Stimulated activated CD4-positive, alpha-beta T cell treated with anti-CD3 and anti-CD28 coated beads, Interleukin-1b, Interleukin-23, amount 100 ng/mL, for 48 hours (primary cell): ENCODE measurements around the gene TNIK.

Experiments used
- DNase-seq: peaks from one replicate; pipeline ENCODE4 v3.0.0-alpha.2; 2020

TNIK gene

DNA sequence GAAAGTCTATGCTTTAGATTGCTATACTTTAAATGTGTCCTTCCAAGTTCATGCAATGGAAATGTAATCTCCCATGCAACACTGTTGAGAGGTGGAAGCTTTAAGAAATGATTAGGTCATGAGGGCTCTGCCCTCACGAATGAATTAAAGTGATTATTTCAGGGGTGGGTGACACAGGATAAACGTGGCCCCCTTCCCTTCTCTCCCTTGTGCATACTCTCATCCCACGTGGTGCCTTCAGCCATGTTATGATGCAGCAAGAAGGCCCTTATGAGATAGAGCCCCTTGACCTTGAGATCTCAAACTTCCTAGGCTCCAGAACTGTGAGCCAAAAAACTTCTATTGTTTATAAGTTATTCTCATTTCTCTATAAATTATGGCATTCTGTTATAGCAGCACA lies 183.3 kb downstream of the TNIK start:
- no peak for DNase-seq

DNA sequence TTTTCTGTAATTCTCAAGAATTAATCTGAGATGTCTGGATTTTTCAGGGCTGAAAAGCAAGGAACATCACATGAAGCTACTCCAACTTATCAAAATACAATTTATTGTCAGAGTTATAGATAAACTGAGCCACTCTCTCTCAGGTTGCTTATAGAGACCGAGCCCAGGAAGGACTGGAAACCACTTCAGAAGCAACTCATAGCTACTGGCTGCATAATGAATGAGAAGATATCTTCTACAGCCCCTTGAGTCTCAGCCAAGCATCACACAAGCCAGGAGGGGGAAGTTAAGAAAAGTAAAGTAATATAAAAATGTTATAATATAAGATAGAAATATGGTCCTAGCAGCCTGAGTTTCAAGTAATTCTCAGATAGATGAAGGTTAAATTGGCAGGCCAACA lies 186.0 kb downstream of the TNIK start:
- DNase-seq, result no peak

DNA sequence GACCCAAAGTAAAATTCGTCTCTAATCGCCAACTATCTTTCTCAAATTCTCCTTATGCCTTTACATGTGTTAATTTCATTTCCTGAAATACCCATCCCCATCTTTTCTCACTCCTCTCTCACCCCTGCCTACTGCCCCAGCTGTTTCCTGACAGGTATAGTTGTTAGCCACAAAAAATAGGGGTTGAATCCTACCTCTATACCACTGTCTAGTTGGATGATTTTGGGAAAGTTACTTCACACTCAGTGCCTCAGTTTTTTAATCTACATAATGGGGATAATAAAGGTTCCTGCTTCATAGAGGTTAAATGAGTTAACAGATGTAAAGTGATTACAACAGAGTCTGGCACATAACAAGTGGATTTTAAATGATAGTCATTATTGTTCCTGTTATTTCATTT lies 189.7 kb downstream of the TNIK start:
- DNase-seq, result no peak

DNA sequence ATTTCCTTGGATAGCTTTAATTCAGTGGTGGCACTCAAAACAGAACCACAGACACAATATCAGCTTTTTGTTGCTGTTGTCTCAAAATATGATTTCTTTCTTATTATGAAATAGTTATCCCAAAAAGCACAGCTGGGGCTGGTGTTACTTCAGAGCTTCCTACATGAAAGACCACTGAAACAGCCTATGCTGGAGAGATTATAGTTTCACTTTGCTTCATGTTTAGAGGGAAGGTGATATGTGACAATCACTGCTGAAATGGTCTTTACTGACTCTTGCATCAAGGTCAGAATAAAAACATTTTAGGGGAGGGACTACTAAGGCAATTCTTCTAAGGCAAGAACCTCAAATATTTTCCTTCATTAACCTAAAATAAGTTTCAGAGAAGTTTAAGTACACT lies 190.7 kb downstream of the TNIK start:
- DNase-seq, result no peak

DNA sequence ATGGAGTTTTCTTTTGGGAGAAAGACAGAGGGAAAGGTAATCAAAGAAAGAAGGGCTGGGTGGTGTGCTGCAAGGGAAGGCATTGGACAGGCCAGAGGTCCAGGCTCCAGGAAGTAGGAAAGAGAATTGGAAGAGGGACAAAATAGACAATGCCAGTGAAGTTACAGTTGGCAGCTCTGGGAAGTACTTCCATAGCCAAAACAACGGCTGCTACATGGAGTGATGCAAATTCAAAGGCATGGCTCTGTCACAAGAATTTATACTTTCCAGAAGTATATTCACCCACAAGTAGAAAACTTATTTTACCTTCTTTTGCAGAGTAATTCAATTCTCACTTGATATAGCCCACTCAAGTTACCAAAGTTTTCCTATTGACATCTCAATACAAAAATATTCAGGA lies 191.5 kb downstream of the TNIK start:
- no peak for DNase-seq

DNA sequence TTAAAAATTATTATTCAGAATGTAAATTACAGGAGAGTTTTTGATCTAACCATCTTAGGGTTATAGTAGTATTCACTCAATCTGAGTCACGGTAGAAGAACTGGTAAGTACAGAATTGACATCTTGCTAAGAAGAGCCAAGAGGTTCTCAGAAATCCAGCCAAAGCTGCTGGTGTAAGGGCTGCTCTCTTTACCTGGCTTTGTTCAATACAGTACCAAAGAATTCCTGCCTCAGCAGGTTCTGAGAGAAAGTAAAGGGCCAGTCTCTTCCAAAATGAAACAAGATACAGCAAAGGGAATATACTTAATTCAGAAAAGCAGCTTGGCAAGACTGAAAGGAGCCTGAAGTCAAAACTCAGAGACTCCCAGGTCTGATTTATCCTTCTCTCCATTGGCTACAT lies 193.1 kb downstream of the TNIK start:
- DNase-seq, result no peak

DNA sequence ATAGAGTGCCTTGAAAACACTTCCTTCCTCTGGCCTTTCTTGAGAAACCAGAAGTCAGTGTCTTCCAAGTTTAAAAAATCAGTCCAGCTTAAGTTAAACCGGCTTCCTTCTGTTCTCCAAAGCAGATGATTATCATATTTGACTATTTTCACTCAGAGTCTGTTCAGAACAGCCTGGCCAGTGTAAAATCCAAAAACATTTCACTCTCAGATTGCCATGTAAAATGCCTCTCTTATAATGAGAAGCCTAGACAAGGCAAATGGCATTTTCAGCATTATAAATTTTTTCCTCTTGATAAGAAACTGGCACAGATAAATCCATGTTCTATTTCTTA lies 193.5 kb downstream of the TNIK start:
- DNase-seq, result no peak

DNA sequence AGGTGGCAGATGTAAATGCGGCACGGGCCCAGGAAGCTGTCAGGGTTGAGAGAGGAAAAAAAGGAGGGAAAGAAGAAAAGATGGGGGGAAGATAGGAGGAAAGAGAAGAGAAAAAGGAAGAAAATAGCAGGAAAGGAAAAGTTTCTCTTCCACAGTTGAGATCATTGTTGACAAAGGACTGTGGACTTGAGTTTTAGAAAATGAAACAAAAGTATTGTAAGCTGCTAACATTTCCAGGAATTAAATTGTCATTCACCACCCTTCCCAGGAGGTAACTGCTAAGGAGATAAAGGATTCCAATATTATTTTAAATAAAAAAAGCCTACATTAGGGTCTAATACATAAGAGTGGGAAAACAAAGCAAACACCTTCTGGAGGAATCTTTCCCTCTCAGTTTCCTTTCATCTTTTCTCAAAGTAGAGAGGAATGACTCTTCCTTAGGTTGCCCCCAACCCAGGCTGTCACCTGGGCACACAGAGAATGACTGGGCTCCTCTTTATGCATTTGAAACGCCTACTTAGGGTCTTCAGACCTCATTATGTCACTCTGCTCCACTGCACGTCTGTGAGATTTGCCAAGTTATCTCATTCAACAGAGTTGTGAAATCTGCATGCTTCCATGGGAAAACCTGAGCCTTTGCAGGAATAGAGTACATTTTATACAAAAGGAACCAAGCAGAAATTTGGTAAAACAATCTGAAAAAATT lies 194.0 kb downstream of the TNIK start:
- no peak for DNase-seq

DNA sequence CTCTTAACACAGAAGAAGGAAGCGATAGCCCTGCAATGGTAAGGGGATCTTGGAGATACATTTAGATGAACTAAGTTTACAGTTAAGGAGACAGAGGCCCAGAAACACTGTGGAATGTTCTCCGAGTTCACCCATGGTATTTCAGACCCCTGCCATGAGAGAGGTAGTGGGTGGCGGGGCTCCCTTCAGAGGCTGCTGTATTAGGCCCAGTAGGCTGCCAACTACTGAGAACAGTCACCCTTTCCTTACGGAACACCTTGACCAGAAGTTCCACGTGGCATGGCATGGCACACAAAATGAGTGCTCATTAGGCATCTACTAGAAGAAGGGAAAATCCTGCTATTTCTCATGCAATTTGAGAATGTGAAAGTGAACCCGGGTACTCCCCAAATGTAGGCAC lies 195.4 kb downstream of the TNIK start:
- no peak for DNase-seq

DNA sequence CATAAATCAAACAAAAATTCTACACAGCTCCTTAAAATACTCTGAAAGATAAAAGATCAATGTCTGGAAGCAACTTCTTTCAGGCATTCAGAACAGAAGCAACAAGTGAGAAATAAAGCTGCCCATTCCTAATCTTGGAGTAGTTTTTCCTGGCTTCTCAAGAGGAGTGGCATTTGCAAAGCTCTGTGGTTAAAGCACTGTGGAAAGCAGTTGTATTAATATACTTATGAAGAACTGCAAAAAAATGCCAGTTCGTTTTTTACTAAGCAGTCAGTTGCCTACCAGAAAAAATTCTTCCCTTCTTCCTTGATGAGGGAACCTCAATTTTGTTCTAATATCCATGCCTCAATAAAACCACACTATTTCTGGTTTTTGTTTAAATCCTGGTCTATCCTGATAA lies 197.8 kb downstream of the TNIK start:
- no peak for DNase-seq

DNA sequence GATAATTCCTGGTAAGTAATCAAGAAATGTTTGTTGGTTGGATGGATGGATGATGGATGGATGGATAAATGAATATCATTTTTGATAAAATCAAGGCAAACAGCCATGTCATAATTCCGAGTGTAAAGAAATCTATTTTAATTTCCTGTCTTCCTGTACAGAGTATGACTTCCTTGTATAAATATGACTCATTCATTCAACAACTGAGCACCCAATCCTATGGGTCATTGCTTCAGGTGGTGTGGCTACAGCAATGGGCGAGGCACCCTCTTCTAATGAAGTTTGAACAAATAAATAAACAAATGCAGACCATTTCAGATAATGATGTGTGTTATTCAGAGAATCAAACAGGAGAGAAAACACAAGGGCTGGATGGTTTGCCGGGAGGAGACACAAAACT lies 198.7 kb downstream of the TNIK start:
- DNase-seq, result no peak

DNA sequence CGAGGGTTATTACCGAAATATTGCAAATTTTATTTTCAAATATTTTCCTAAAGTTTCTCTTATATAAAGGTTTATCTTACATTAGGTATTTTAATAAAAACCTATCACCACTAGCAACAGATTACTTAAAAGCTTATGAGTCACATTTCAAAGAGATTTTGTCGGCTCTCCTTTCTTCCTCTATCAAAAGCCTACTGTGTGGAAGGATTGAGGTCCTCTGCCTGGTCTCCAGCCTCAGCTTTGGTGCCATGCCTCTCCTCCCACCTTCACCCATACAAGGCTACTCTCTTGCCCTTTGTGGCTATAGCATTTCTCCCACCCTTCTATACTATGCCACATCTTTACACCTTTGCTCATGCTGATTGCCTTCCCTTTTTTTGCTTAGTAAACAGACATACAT lies 199.3 kb downstream of the TNIK start:
- no peak for DNase-seq

DNA sequence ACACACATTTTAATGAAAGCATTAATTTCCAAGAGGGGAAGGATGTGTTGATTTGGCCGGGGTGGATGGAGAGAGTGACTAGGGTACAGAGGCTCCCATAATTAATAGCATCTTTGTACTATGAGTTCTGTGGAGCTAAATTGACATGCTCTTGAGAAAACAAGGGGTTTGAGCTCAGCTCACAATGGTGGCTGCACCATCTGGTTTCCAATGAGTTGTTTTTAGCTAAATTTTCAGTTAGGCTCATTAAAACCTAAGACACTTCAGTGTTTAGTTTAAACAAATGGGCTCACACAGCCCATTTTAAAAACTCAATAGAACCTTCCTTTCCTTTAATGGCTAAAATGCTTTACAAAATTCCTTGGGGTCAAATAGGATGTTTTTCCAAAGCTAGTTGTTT lies 199.7 kb downstream of the TNIK start:
- DNase-seq, result no peak

DNA sequence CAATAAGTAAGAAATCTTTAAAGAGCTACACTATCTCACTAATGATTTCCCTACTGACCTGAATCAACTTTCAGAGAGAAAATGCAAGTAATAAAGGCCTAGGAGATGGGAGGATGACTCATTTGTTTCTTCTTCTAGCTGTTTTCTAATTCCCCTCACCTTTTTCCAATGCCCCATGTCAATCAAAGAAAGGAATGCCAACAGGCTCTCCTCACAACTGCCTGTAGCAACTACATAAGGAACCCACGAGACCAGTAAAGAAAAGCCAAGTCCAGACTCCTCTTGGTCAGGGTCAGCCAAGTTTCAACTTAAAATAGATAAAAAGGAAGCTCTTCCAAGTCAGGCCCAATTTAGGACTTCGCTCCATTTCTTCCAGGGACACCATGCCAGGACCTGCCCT lies 201.9 kb downstream of the TNIK start:
- no peak for DNase-seq

DNA sequence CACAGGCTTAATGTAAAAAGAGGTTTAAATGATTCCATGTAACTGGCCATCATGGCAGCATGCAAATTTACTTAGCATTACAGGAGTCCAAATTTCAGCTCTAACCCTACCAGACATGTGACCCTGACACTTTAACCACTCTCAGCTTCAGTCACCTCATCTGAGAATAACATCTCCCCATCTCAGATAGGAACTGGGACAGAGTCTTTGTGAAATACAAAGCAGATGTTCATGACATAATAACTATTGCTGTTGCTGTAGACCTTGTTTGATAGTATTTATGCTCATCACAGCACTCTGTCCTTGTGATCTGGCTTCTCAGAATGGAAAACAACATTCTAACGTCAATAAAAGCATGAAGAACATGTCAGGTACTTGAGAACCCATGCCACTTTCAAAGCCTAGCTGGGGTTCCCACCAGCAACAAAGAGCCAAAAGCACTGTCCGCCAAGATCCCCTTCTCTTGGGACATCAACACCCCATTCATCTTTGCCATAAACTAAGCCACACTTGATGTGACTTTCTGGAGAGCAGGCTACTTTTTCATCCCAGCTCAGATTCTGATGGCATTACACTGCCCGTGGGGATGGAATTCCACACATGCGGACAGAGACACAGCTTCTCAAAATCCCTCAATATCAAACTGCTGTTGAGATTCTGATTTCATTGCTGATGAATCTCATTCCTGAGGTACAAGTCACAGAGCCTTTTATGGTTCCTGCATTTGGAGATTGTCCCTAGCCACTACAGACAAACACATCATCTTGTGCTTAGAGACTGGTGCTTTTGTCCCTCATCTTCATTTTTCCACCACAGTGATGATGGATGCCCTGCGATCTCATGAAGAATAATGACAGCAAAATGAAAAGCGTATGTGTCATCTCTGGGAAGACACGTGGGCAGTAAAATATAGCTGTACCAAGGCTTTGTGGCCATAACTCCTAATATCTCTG lies 202.7 kb downstream of the TNIK start:
- DNase-seq, result no peak

DNA sequence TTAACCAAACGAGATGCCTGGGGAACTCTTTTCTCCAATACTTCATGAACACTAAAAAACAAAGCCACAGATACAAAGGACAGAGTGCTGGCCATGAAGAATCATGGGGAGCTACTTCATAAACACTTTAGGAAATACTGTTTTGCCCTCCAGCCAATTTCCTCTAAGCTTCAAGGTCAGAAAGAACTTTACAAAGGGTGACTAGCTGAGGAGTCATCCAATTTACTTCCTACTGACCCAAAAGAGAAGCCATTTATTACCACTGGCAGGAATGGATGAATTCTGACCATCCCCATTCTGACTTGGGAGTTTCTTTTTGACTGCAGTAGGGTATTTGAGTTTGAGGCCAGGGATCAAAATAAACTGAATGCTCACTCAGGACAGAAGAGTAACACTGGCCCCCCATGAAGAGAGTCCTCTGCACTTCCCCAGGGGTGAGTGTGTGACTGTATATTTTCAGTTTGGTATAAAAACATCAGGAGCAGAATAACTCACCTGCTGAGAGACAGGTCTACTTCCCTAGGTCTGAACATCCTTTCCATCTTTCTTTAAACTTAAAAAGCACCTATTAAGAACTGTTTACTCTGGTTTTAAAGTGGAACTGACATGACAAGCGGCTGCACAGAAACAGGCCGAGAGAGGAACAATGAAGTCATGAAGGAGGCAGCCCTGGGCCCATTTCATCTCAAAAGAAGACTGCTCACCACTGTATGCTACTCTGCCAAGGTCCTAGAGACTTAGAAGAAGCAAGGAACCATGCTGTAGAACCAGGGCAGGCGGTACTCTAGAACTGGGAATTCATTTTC lies 203.6 kb downstream of the TNIK start:
- peak; percentile 18 for DNase-seq

DNA sequence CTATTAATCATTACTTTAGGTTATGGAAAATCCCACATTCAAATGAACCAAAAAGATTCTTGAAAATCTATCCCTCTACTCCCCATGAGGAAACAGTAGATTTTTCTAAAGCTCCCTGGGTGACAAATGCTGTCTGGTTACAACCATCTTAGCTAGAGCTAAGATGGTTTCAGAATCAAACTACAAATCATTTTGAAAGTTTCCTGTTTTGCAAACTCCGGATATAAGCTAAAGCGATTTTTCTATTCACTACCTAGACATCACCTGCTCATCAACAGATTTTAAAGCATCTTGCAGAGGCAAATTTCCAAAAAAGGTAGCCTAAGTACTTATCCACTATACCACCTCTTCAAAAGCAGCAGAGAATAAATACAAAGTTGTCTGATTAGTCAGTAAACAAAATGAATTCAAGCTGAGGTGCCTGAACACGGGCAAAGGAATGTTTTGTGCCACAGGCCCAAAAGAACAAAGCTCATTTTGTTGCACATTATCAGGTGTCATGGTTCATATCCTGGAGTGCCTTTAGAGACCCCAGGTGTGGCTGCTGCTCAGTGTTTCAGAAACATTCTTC lies 204.9 kb downstream of the TNIK start:
- no peak for DNase-seq

DNA sequence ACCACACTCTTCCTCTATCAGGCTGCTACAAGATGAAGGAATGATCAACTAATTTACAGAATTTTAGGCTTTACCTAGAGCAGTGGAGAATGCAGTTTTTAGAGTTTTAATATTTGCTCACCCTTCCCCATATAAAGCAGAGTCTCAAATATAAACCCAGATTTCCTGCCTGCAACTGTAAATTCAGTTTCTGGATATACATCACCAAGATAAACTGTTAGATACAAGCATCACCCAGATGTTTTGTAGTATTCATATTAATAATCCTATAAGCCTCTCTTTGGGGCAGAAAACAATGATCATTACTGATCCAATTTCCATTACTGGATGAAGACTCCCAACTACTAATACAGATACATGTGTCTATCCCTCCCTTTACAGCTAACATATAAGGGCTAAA lies 205.9 kb downstream of the TNIK start:
- DNase-seq, result no peak

DNA sequence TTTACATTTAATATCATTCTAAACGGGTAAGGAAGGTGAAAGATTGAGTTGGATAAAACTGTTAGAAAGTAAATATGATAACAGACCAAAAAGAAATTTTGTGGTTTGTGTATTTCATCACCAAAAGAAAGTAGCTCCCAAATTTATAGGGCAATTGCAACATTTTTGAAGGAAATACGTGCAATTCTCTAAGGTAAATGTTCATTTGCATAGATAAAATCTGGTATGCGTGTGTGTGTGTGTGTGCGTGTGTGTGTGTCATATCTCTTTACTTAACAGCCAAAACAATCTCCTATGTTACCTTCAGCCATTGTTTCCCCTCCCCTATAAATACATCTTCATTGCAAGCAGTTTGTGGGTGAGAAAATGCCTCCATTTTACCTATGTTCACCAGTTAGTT lies 208.4 kb downstream of the TNIK start:
- DNase-seq, result no peak

DNA sequence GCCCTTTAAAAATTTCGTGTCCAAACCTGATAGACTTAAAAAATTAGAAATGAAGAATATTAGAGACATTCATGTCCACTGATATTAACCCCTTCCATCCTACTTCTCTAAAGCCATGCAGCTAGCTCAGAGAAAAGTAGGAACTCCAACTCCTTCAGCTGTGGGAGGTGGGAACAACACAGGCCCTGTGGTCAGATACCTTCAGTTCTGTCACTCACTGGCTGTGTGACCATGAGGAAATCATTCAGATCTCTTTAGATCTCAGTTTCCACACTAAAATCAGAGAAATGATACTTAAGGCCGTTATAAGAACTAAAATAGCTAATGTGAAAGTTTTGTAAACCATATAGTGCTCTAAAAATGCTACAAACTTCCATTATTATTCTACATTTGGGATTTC lies 209.8 kb downstream of the TNIK start:
- DNase-seq, result no peak

DNA sequence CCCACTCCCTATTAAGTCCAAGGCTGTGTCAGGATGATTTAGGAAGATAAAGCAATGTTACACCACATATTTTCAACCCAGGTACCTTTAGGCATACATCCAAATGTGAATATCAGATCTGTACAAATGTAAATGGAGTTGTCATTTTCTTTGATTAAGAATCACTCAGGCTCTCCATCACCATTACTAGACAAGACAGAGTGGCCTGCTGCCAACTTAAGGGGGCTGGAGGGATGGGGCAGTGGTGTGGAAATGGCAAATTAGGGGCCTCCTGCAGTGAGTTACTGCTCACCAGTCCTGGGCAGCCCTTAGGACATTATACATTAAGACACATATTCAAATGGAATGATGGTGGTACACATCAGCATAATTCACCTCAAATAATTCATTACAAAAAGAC lies 211.0 kb downstream of the TNIK start:
- DNase-seq, result no peak

DNA sequence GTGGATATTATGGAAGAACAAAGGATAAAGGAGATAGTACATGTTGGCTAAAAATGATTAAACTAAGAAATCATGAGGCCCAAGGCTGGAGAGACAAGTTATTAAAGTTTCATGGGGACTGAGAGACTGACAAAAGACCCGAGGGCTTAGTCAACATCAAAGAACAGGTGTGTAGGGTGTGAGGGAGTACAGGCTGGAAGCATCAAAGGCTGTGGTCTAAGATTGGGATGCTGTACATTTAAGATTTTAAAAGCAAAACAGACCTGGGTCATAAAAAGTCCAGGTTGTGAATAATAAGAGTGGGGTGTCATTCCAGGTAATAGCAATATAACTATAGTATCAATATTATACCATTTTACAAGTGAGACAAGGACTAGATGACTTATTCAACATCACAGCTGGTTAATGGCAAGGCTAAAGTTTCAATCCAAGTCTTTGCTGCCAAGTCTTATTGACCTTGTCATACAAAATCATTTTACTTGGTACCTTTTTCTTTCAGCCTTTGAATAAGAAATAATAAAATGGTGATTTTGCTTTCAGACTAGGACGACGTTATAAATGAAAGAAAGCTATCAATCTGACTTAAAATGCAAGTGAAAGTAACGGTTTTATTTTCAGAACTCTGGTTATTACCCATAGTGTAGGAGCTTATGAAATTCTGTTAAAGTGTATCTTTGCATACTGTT lies 211.6 kb downstream of the TNIK start:
- peak; percentile 12 for DNase-seq
